ENCODE measurements around the gene SFTPB.

DNA sequence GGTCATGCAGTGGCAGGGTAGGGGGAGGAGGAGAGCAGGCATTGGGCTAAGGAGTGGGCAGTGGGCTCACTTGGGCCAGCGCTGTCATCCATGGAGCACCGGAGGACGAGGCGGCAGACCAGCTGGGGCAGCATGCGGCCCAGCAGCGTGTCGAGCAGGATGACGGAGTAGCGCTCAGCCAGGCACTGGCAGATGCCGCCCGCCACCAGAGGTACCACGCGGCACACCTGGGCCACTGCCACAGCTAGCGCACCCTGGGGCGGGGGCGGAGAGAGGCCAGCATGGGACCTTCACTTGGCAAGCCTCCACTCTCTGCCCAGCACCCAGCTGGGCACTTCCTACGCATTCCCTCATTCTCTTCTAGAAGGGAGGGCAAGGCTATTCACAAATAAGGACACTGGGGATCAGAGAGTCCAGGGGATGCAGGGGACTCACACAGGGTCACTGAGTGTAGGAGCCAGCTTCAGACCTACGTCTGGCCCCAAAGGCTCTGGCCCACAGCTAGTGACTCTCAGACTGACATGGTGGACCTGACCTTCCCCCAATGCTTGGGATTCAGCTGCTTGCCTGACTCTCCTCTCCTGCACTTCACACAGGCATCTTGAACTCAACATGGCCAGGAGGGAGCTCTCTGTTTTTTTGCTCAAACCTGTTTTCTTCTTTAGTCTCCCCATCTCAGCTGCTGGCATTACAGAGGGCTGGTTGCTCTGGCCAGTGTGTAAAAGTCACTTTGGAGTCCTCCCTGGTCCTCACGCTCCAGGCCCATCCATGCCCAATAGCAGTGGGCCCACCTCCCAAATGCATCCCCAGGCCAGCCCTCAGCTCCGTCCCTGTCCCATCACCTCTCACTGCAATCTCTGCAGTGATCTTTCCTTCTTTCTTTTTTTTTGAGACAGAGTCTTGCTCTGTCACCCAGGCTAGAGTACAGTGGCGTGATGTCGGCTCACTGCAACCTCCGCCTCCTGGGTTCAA, 4.1 kb downstream of the SFTPB start:
- no peak for TF ChIP-seq SPI1 (IDR thresholded peaks at IDR 0.05; ENCODE audit: low read depth, low read length)
- no peak for TF ChIP-seq POLR2A (IDR thresholded peaks at IDR 0.05; ENCODE audit: low read depth, low read length)
- TF ChIP-seq TAF1 (IDR thresholded peaks at IDR 0.05; ENCODE audit: low read depth, low read length) = no peak
- no peak for TF ChIP-seq PAX5 (IDR thresholded peaks at IDR 0.05; ENCODE audit: insufficient read depth, low read length, severe bottlenecking)
- TF ChIP-seq POU2F2 (IDR thresholded peaks at IDR 0.05; ENCODE audit: low read depth, low read length) = no peak
- no peak for TF ChIP-seq POLR2AphosphoS5 (IDR thresholded peaks at IDR 0.05; ENCODE audit: low read depth, low read length)

Measured in GM12891 (cell line).